Keratinocyte (primary cell): ENCODE results near the gene CCSAP. TPM values are rescaled to one million over a fixed set of nuclear protein-coding genes. Genes with fewer than 3 reads are reported as not detected.

Source experiments
- DNase-seq: peaks from one replicate; pipeline ENCODE4 v3.0.0-alpha.2; 2011; ENCODE audit warnings: low read depth, missing footprints, low spot score
- FAIRE-seq: peaks from 2 replicates; lab custom pipeline; 2011; peaks lifted over from hg19 to GRCh38; lab: Jason Lieb, UNC
- H2AFZ ChIP-seq: 2 replicates; pipeline ENCODE4 v1.6.0; 2012; ENCODE audit warnings: low read length, control low read depth, inconsistent platforms; ENCODE audit not compliant: control insufficient read depth
- H3K27ac ChIP-seq: 2 replicates; pipeline ENCODE4 v1.5.1; 2011; ENCODE audit warnings: low read length; ENCODE audit not compliant: control insufficient read depth, insufficient read depth
- H3K27me3 ChIP-seq: 3 replicates; pipeline ENCODE4 v1.6.0; 2011; ENCODE audit warnings: low read length; ENCODE audit not compliant: control insufficient read depth, insufficient read depth; ENCODE audit errors: extremely low read depth
- H3K36me3 ChIP-seq, 2 experiments: 2 replicates in 1 of 2; 3 replicates in 1 of 2; pipeline ENCODE4 v1.5.1; 2011; ENCODE audit warnings: low read length in 2 of 2, mild to moderate bottlenecking in 1 of 2; ENCODE audit not compliant: control insufficient read depth in 2 of 2, insufficient read depth in 2 of 2; ENCODE audit errors: extremely low read depth in 1 of 2
- H3K4me1 ChIP-seq: 3 replicates; pipeline ENCODE4 v1.5.1; 2011; ENCODE audit warnings: low read length; ENCODE audit not compliant: control insufficient read depth, insufficient read depth; ENCODE audit errors: extremely low read depth
- H3K4me2 ChIP-seq: 3 replicates; pipeline ENCODE4 v1.6.0; 2011; ENCODE audit warnings: low read depth, low read length; ENCODE audit not compliant: control insufficient read depth, insufficient read depth; ENCODE audit errors: extremely low read depth
- H3K4me3 ChIP-seq, 3 experiments: fragments of 200-600 bp in 1 of 3; sonication (generic) in 1 of 3; 2 replicates in 2 of 3; 3 replicates in 1 of 3; pipeline ENCODE4 v1.5.1; 2011 to 2016; ENCODE audit warnings: low read length in 3 of 3, mild to moderate bottlenecking in 3 of 3, control low read depth in 2 of 3, inconsistent platforms in 1 of 3, low read depth in 1 of 3, mixed read lengths in 1 of 3, mixed run types in 1 of 3, moderate library complexity in 1 of 3; ENCODE audit not compliant: control insufficient read depth in 2 of 3, insufficient read depth in 2 of 3; ENCODE audit errors: extremely low read depth in 1 of 3
- H3K79me2 ChIP-seq: 2 replicates; pipeline ENCODE4 v1.6.0; 2012; ENCODE audit warnings: low read length; ENCODE audit not compliant: control insufficient read depth, insufficient read depth
- H3K9ac ChIP-seq: 3 replicates; pipeline ENCODE4 v1.6.0; 2011; ENCODE audit warnings: low read length; ENCODE audit not compliant: control insufficient read depth, insufficient read depth; ENCODE audit errors: extremely low read depth
- H3K9me1 ChIP-seq: 3 replicates; pipeline ENCODE4 v1.6.0; 2011; ENCODE audit warnings: low read length; ENCODE audit not compliant: control insufficient read depth, insufficient read depth; ENCODE audit errors: extremely low read depth
- H3K9me3 ChIP-seq: 2 replicates; pipeline ENCODE4 v1.5.1; 2012; ENCODE audit warnings: low read depth, low read length; ENCODE audit not compliant: control insufficient read depth
- H4K20me1 ChIP-seq: 3 replicates; pipeline ENCODE4 v1.6.0; 2011; ENCODE audit warnings: low read length; ENCODE audit not compliant: control insufficient read depth, insufficient read depth; ENCODE audit errors: extremely low read depth
- EZH2 ChIP-seq: IDR thresholded peaks from one replicate; pipeline ENCODE4 v1.6.1; 2012; ENCODE audit warnings: inconsistent platforms, mild to moderate bottlenecking, low read length, moderate library complexity
- dilution Hi-C: fragments of 300-500 bp; cut with MboI; formaldehyde crosslinking; loops from one replicate; pipeline ENCODE4 v1.7.0; 2020; ENCODE audit warnings: low sequenced_read_pairs; ENCODE audit not compliant: extremely low pct_ligation_motif_present
- polyA plus RNA-seq, 5 experiments: library from polyadenylated mRNA; depleted of rRNA in 3 of 5; stranded (reverse) in 3 of 5; stranded (forward) in 1 of 5; unstranded in 1 of 5; fragments of >200 nt; gene quantifications; 1 replicate in 1 of 5; 2 replicates in 3 of 5; 3 replicates in 1 of 5; pipeline versions ENCODE4 v1.2.1 to v1.2.3, GENCODE V29; 2011 to 2012; ENCODE audit warnings: missing spikeins in 2 of 5, low read depth in 1 of 5, low replicate concordance in 1 of 5
- TF ChIP-seq, protein P1 (sequence below), 3 experiments: IDR thresholded peaks in 1 of 3; conservative IDR thresholded peaks in 1 of 3; optimal IDR thresholded peaks in 1 of 3; 2 replicates in 2 of 3; 3 replicates in 1 of 3; pipeline versions ENCODE3 to v1.5.1; 2011; ENCODE audit warnings: low read length in 3 of 3, mild to moderate bottlenecking in 3 of 3, moderate library complexity in 2 of 3, control low read depth in 1 of 3, inconsistent platforms in 1 of 3; ENCODE audit not compliant: insufficient read depth in 2 of 3; ENCODE audit errors: extremely low read depth in 1 of 3

Gene CCSAP
- polyA plus RNA-seq, 1 donor (not counting 4 experiments of a cell fraction or from before 2014, with no cell fraction given) = 6.5 TPM

- no peaks in the 10 kb centered on the region for H3K4me1 ChIP-seq
- H3K9ac ChIP-seq = no peak overlapping the region
- no peaks in the 10 kb centered on the region for H3K9me1 ChIP-seq
- H3K27ac ChIP-seq = no peak overlapping the region
- dilution Hi-C loops = no loop called here
- H3K9me3 ChIP-seq = no peaks in the 10 kb centered on the region
- H3K4me2 ChIP-seq = no peak overlapping the region
- no peak for TF ChIP-seq EZH2
- TF ChIP-seq, protein P1, sequence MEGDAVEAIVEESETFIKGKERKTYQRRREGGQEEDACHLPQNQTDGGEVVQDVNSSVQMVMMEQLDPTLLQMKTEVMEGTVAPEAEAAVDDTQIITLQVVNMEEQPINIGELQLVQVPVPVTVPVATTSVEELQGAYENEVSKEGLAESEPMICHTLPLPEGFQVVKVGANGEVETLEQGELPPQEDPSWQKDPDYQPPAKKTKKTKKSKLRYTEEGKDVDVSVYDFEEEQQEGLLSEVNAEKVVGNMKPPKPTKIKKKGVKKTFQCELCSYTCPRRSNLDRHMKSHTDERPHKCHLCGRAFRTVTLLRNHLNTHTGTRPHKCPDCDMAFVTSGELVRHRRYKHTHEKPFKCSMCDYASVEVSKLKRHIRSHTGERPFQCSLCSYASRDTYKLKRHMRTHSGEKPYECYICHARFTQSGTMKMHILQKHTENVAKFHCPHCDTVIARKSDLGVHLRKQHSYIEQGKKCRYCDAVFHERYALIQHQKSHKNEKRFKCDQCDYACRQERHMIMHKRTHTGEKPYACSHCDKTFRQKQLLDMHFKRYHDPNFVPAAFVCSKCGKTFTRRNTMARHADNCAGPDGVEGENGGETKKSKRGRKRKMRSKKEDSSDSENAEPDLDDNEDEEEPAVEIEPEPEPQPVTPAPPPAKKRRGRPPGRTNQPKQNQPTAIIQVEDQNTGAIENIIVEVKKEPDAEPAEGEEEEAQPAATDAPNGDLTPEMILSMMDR (optimal IDR thresholded peaks at IDR 0.05 in 1 of 3, IDR thresholded peaks at IDR 0.05 in 1 of 3, conservative IDR thresholded peaks at IDR 0.05 in 1 of 3; ENCODE audit: extremely low read depth in 1 of 3, insufficient read depth in 2 of 3, low read length in 3 of 3) = no peak
- no peak overlapping the region for H2AFZ ChIP-seq
- DNase-seq (no peak), FAIRE-seq (no peak)
- H3K4me3 ChIP-seq = no peak overlapping the region
- H3K36me3 ChIP-seq = no peaks in the 10 kb centered on the region
- H3K79me2 ChIP-seq = no peaks in the 10 kb centered on the region
- no peaks in the 10 kb centered on the region for H3K27me3 ChIP-seq
- no peaks in the 10 kb centered on the region for H4K20me1 ChIP-seq
Measured at GRCh38 chr1:229380536-229381160, 37.8 kb upstream of the CCSAP start.

GRCh38 chr1:229379846-229380245, 37.0 kb upstream of the CCSAP start:
- no peak overlapping the region for H3K4me3 ChIP-seq
- H3K4me1 ChIP-seq = no peaks in the 10 kb centered on the region
- no peak for FAIRE-seq
- TF ChIP-seq, protein P1 (optimal IDR thresholded peaks at IDR 0.05 in 1 of 3, IDR thresholded peaks at IDR 0.05 in 1 of 3, conservative IDR thresholded peaks at IDR 0.05 in 1 of 3; ENCODE audit: extremely low read depth in 1 of 3, insufficient read depth in 2 of 3, low read length in 3 of 3) = no peak
- no peak for TF ChIP-seq EZH2
- dilution Hi-C loops = no loop called here
- no peaks in the 10 kb centered on the region for H3K27me3 ChIP-seq
- no peaks in the 10 kb centered on the region for H3K79me2 ChIP-seq
- H3K4me2 ChIP-seq = no peak overlapping the region
- no peak overlapping the region for H3K27ac ChIP-seq
- H3K36me3 ChIP-seq = no peaks in the 10 kb centered on the region
- H2AFZ ChIP-seq = no peak overlapping the region
- H4K20me1 ChIP-seq = no peaks in the 10 kb centered on the region
- no peaks in the 10 kb centered on the region for H3K9me3 ChIP-seq
- no peaks in the 10 kb centered on the region for H3K9me1 ChIP-seq
- no peak overlapping the region for H3K9ac ChIP-seq
- DNase-seq = no peak
